ENCODE measurements around the gene ROR2.

ROR2 gene

DNA sequence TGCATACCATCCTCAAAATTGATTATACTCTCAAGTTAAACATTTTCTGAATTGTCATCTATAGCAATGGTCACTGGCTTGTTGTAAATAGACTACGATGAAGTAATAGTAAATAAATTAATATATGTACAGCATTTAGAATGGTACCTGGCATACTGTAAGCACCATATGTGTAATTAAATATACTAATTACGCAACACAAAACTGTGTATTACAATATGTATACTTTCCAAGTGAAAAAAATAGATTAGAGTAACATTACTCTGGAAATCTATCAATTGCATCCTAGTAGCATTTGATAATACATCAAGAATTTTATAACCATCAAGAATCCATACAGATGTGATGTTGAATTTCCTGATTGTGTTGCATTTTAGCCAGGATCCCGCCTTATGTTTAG, 17.2 kb upstream of the ROR2 start:
- no CpG with 5 or more reads among the region's 3 CpGs for WGBS (ENCODE audit: extremely low coverage, insufficient coverage, low lambda C conversion rate)
- no peak overlapping the region for H3K4ac ChIP-seq (ENCODE audit: low read depth, low read length)

DNA sequence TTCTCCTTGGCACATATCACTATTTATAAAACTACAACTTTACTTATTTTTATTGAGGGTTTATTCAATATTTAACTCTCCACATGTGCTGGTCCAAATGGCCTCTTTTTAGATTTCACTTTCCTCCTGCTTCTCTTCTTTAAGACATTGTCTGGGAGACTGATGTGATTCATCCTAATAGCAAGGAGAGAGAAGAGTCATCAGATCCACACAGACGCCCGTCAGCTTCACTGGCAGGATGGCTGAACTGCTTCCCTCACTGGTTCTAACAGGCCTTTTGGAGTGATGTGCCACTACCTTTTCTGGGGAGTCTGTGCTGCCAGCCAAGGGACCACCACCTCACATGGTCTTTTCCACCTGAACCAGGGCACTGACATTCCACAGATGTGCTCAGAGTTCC, 16.5 kb upstream of the ROR2 start:
- no peaks in the 10 kb centered on the region for H3K79me1 ChIP-seq (ENCODE audit: low read length)

More for the DNA sequence above, 17.2 kb upstream of the ROR2 start:
- no peaks in the 10 kb centered on the region for H3K4me1 ChIP-seq (ENCODE audit: control insufficient read depth, low read depth, low read length)
- H3K18ac ChIP-seq (ENCODE audit: low read length) = no peak overlapping the region
- no peak overlapping the region for H3K56ac ChIP-seq (ENCODE audit: low read length)
- H4K8ac ChIP-seq (ENCODE audit: low read depth, low read length) = no peak overlapping the region
- H2BK120ac ChIP-seq (ENCODE audit: low read depth, low read length) = no peak overlapping the region
- H4K5ac ChIP-seq (ENCODE audit: low read length) = no peak overlapping the region
- H3K23ac ChIP-seq (ENCODE audit: low read length) = no peak overlapping the region
- H3K79me1 ChIP-seq (ENCODE audit: low read length) = no peaks in the 10 kb centered on the region
- no peak overlapping the region for H2AK5ac ChIP-seq (ENCODE audit: low read length)
- no peak overlapping the region for H2BK15ac ChIP-seq (replicated peaks; ENCODE audit: low read depth)
- no peak overlapping the region for H3K9ac ChIP-seq (ENCODE audit: low read length)
- no peaks in the 10 kb centered on the region for H3K27me3 ChIP-seq (ENCODE audit: insufficient read depth, low read length, poor library complexity)
- H3K79me2 ChIP-seq (ENCODE audit: control insufficient read depth, insufficient read depth, low read length) = no peaks in the 10 kb centered on the region
- no peak overlapping the region for H3K27ac ChIP-seq (ENCODE audit: low read depth, low read length)
- H3K4me2 ChIP-seq (ENCODE audit: low read length) = no peak overlapping the region
- no peaks in the 10 kb centered on the region for H3K36me3 ChIP-seq (ENCODE audit: control insufficient read depth, insufficient read depth, low read length)
- H2BK5ac ChIP-seq (ENCODE audit: low read length) = no peak overlapping the region
- no peak for DNase-seq
- no peak overlapping the region for H3K4me3 ChIP-seq (ENCODE audit: low read length)

DNA sequence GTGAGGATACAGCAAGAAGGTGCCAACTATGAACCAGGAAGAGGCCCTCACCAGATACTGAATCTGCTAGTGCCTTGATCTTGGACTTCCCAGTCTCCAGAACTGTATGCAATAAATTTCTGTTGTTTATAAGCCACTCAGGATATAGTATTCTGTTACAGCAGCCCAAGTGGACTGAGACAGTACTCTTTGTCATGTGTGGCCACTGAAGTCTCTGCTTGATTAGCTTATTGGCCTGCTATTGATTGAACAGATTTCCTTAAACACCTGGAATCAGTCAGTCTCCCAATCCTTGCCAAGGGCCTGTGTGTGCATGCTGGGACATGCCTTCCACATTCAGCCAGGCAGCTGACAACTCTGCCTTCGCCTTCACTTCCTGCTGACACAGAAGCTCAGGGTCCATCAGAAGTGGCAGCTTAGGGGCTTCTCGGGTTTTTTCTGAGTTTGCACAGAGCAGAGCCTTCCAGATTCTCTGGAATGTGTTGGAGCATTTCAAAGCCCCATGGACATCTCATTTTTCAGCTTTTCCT, 13.7 kb upstream of the ROR2 start:
- Histone ChIP-seq H2BK5ac (ENCODE audit: low read length) (no peak overlapping the region), H3K9ac (ENCODE audit: low read length) (no peak overlapping the region), H3K27ac (ENCODE audit: low read depth, low read length) (no peak overlapping the region), H4K8ac (ENCODE audit: low read depth, low read length) (no peak overlapping the region), H3K23ac (ENCODE audit: low read length) (no peak overlapping the region), H4K5ac (ENCODE audit: low read length) (no peak overlapping the region), H2AK5ac (ENCODE audit: low read length) (no peak overlapping the region), H3K18ac (ENCODE audit: low read length) (peak overlapping the region; percentile 31), H3K4me3 (ENCODE audit: low read length) (no peak overlapping the region), H3K79me1 (ENCODE audit: low read length) (no peaks in the 10 kb centered on the region), H3K36me3 (ENCODE audit: control insufficient read depth, insufficient read depth, low read length) (no peaks in the 10 kb centered on the region), H3K4me2 (ENCODE audit: low read length) (no peak overlapping the region), H2BK15ac (replicated peaks; ENCODE audit: low read depth) (no peak overlapping the region), H3K56ac (ENCODE audit: low read length) (no peak overlapping the region), H3K4ac (ENCODE audit: low read depth, low read length) (no peak overlapping the region), H3K79me2 (ENCODE audit: control insufficient read depth, insufficient read depth, low read length) (no peaks in the 10 kb centered on the region), H3K4me1 (ENCODE audit: control insufficient read depth, low read depth, low read length) (no peaks in the 10 kb centered on the region), H2BK120ac (ENCODE audit: low read depth, low read length) (no peak overlapping the region), H3K27me3 (ENCODE audit: insufficient read depth, low read length, poor library complexity) (no peaks in the 10 kb centered on the region)
- no CpG with 5 or more reads among the region's 2 CpGs for WGBS (ENCODE audit: extremely low coverage, insufficient coverage, low lambda C conversion rate)
- no peak for DNase-seq

More for the DNA sequence above, 16.5 kb upstream of the ROR2 start:
- Histone ChIP-seq H3K18ac (ENCODE audit: low read length) (no peak overlapping the region), H3K36me3 (ENCODE audit: control insufficient read depth, insufficient read depth, low read length) (no peaks in the 10 kb centered on the region), H3K4me1 (ENCODE audit: control insufficient read depth, low read depth, low read length) (no peaks in the 10 kb centered on the region), H3K9ac (ENCODE audit: low read length) (no peak overlapping the region), H3K27ac (ENCODE audit: low read depth, low read length) (no peak overlapping the region), H3K56ac (ENCODE audit: low read length) (no peak overlapping the region), H3K23ac (ENCODE audit: low read length) (no peak overlapping the region), H4K5ac (ENCODE audit: low read length) (no peak overlapping the region), H3K4me3 (ENCODE audit: low read length) (no peak overlapping the region), H3K4ac (ENCODE audit: low read depth, low read length) (no peak overlapping the region), H4K8ac (ENCODE audit: low read depth, low read length) (no peak overlapping the region), H2BK5ac (ENCODE audit: low read length) (no peak overlapping the region), H2BK120ac (ENCODE audit: low read depth, low read length) (no peak overlapping the region), H3K27me3 (ENCODE audit: insufficient read depth, low read length, poor library complexity) (no peaks in the 10 kb centered on the region), H3K79me2 (ENCODE audit: control insufficient read depth, insufficient read depth, low read length) (no peaks in the 10 kb centered on the region), H3K4me2 (ENCODE audit: low read length) (no peak overlapping the region), H2AK5ac (ENCODE audit: low read length) (no peak overlapping the region), H2BK15ac (replicated peaks; ENCODE audit: low read depth) (no peak overlapping the region)
- no peak for DNase-seq
- WGBS (ENCODE audit: extremely low coverage, insufficient coverage, low lambda C conversion rate) = no CpG with 5 or more reads among the region's 2 CpGs

DNA sequence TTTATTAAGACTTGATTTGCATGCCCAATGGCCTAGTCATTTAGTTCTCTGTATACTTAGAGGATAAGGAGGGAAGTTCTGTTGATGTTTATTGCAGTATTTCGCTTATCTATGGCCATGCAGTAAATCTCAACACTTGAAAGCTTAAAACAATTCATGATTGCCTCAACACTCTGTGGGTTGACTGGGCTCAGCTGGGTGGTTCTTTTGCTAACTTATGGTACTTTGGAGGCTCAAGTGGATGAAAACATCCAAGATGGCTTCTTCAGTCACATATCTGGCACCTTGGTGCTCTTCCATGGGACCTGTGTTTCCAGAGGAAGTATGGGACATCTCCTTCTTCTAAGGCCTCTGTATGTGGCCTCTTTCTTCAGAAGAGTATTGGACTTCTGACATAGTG, 10.3 kb upstream of the ROR2 start:
- no peak overlapping the region for H2AK5ac ChIP-seq (ENCODE audit: low read length)
- no peaks in the 10 kb centered on the region for H3K4me1 ChIP-seq (ENCODE audit: control insufficient read depth, low read depth, low read length)
- no peaks in the 10 kb centered on the region for H3K79me1 ChIP-seq (ENCODE audit: low read length)
- no peak overlapping the region for H2BK5ac ChIP-seq (ENCODE audit: low read length)
- H3K9ac ChIP-seq (ENCODE audit: low read length) = no peak overlapping the region
- no peak overlapping the region for H2BK120ac ChIP-seq (ENCODE audit: low read depth, low read length)
- no CpG with 5 or more reads among the region's 1 CpG for WGBS (ENCODE audit: extremely low coverage, insufficient coverage, low lambda C conversion rate)
- no peak overlapping the region for H2BK15ac ChIP-seq (replicated peaks; ENCODE audit: low read depth)
- H3K56ac ChIP-seq (ENCODE audit: low read length) = no peak overlapping the region
- DNase-seq = no peak
- H3K23ac ChIP-seq (ENCODE audit: low read length) = no peak overlapping the region
- no peaks in the 10 kb centered on the region for H3K27me3 ChIP-seq (ENCODE audit: insufficient read depth, low read length, poor library complexity)
- H4K5ac ChIP-seq (ENCODE audit: low read length) = no peak overlapping the region
- no peak overlapping the region for H3K27ac ChIP-seq (ENCODE audit: low read depth, low read length)
- H3K4ac ChIP-seq (ENCODE audit: low read depth, low read length) = no peak overlapping the region
- H3K18ac ChIP-seq (ENCODE audit: low read length) = no peak overlapping the region
- no peak overlapping the region for H3K4me2 ChIP-seq (ENCODE audit: low read length)
- no peak overlapping the region for H3K4me3 ChIP-seq (ENCODE audit: low read length)
- no peaks in the 10 kb centered on the region for H3K36me3 ChIP-seq (ENCODE audit: control insufficient read depth, insufficient read depth, low read length)
- no peak overlapping the region for H4K8ac ChIP-seq (ENCODE audit: low read depth, low read length)
- no peaks in the 10 kb centered on the region for H3K79me2 ChIP-seq (ENCODE audit: control insufficient read depth, insufficient read depth, low read length)

DNA sequence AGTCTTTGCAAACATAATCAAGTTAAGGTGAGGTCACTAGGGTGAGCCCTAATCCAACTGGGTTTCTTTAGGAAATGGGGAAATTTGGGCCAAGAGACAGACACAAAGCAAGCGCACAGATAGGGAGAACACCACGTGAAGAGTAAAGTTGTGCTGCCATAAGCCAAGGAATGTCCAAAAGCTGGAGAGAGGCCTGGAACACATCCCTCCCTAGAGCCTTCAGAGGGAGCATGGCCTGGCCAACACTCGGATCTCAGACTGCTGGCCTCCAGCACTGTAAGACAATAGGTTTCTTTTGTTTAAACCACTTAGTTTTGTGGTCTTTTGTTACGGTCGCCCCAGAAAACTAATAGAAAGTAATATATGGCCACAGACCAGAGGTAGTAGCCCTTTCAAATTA, 8.1 kb upstream of the ROR2 start:
- Histone ChIP-seq H3K27me3 (ENCODE audit: insufficient read depth, low read length, poor library complexity) (no peaks in the 10 kb centered on the region), H3K4me1 (ENCODE audit: control insufficient read depth, low read depth, low read length) (peaks cover 5% of the 10 kb centered on the region), H2AK5ac (ENCODE audit: low read length) (no peak overlapping the region), H3K4me2 (ENCODE audit: low read length) (no peak overlapping the region), H3K23ac (ENCODE audit: low read length) (no peak overlapping the region), H4K5ac (ENCODE audit: low read length) (no peak overlapping the region), H3K18ac (ENCODE audit: low read length) (no peak overlapping the region), H3K4me3 (ENCODE audit: low read length) (no peak overlapping the region), H3K9ac (ENCODE audit: low read length) (no peak overlapping the region), H3K79me2 (ENCODE audit: control insufficient read depth, insufficient read depth, low read length) (no peaks in the 10 kb centered on the region), H3K27ac (ENCODE audit: low read depth, low read length) (no peak overlapping the region), H3K56ac (ENCODE audit: low read length) (no peak overlapping the region), H2BK120ac (ENCODE audit: low read depth, low read length) (no peak overlapping the region), H4K8ac (ENCODE audit: low read depth, low read length) (no peak overlapping the region), H3K36me3 (ENCODE audit: control insufficient read depth, insufficient read depth, low read length) (no peaks in the 10 kb centered on the region), H3K4ac (ENCODE audit: low read depth, low read length) (no peak overlapping the region), H3K79me1 (ENCODE audit: low read length) (no peaks in the 10 kb centered on the region), H2BK15ac (replicated peaks; ENCODE audit: low read depth) (no peak overlapping the region), H2BK5ac (ENCODE audit: low read length) (no peak overlapping the region)
- WGBS (ENCODE audit: extremely low coverage, insufficient coverage, low lambda C conversion rate) = no CpG with 5 or more reads among the region's 5 CpGs
- no peak for DNase-seq

DNA sequence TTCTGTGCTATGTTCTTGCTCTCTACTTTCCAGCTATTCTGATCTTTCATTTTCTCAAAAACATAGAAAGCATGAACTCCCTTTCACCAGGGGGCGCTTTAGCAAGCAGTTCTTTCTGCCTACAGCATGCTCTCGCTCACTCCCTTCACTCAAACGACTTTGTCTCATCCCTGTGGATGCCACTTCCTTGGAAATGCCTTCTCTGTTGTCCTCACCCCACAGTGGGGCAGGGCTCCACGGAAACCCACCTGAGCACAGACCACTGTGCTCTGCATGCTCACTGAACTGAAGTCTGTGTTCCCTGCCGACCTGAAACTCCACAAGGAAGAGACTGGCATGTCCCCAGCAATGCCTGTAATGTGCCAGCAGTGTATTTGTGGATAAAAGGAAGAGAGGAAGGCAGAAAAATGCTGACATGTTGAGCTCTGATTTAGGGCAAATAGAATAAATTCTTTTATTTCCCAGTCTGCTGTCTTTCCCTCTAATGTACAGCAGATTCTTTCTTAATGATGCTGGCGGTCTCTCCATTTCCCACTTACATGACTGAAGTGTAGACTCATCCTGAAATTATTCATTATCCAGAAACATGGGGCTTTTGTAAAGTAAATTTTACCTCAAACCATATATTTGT, 4.9 kb upstream of the ROR2 start:
- peak overlapping the region; percentile 7 for H3K9ac ChIP-seq (ENCODE audit: low read length)
- H3K56ac ChIP-seq (ENCODE audit: low read length) = peak overlapping the region; percentile 71
- peaks cover 7% of the 10 kb centered on the region for H3K4me1 ChIP-seq (ENCODE audit: control insufficient read depth, low read depth, low read length)
- H4K5ac ChIP-seq (ENCODE audit: low read length) = no peak overlapping the region
- no peaks in the 10 kb centered on the region for H3K36me3 ChIP-seq (ENCODE audit: control insufficient read depth, insufficient read depth, low read length)
- H4K8ac ChIP-seq (ENCODE audit: low read depth, low read length) = no peak overlapping the region
- H3K27me3 ChIP-seq (ENCODE audit: insufficient read depth, low read length, poor library complexity) = no peaks in the 10 kb centered on the region
- H3K79me2 ChIP-seq (ENCODE audit: control insufficient read depth, insufficient read depth, low read length) = peaks cover under 1% of the 10 kb centered on the region
- H3K4ac ChIP-seq (ENCODE audit: low read depth, low read length) = no peak overlapping the region
- H3K18ac ChIP-seq (ENCODE audit: low read length) = no peak overlapping the region
- H3K4me3 ChIP-seq (ENCODE audit: low read length) = no peak overlapping the region
- H3K27ac ChIP-seq (ENCODE audit: low read depth, low read length) = no peak overlapping the region
- peak; percentile 83 for DNase-seq
- H3K79me1 ChIP-seq (ENCODE audit: low read length) = no peaks in the 10 kb centered on the region
- H3K23ac ChIP-seq (ENCODE audit: low read length) = no peak overlapping the region
- WGBS (ENCODE audit: extremely low coverage, insufficient coverage, low lambda C conversion rate) = no CpG with 5 or more reads among the region's 6 CpGs
- H2AK5ac ChIP-seq (ENCODE audit: low read length) = peak overlapping the region; percentile 7
- peak overlapping the region; percentile 76 for H2BK5ac ChIP-seq (ENCODE audit: low read length)
- no peak overlapping the region for H3K4me2 ChIP-seq (ENCODE audit: low read length)
- no peak overlapping the region for H2BK120ac ChIP-seq (ENCODE audit: low read depth, low read length)
- H2BK15ac ChIP-seq (replicated peaks; ENCODE audit: low read depth) = no peak overlapping the region

Data from mesendoderm (in vitro differentiated cells).